ENCODE measurements around the gene FERMT2. TPM values are rescaled to one million over a fixed set of nuclear protein-coding genes. Genes with fewer than 3 reads are reported as not detected.

The FERMT2 gene
- total RNA-seq, 2 experiments from 2014 or later: 0.77 to 1.0 TPM

- Mint-ChIP-seq H3K27ac (no peak overlapping the region), H3K4me3 (no peak overlapping the region), H3K9me3 (no peaks in the 10 kb centered on the region), H3K4me1 (ENCODE audit: low read depth) (peaks cover 2% of the 10 kb centered on the region), H3K36me3 (ENCODE audit: low read depth) (no peaks in the 10 kb centered on the region), H3K27me3 (peaks cover 3% of the 10 kb centered on the region)
- ATAC-seq (no peak), DNase-seq (no peak)
- CTCF ChIA-PET: interaction anchor here (0.8 to 5.6 kb wide), 9 partner anchors 9 to 482 kb away, joined by 3 to 49 read pairs (median 5); no protein-coding TSS in a partner anchor
- TF ChIP-seq CTCF (IDR thresholded peaks at IDR 0.05): no peak
- POLR2A ChIA-PET: interaction anchor here (1.1 kb wide), 1 partner anchor 137 kb away, joined by 3 read pairs; no protein-coding TSS in a partner anchor
- intact Hi-C loops (cut with micrococcal nuclease): loop anchor here (10.0 kb wide), 1 partner anchor 230 kb away; no protein-coding TSS in a partner anchor
Measured at GRCh38 chr14:52824462-52824861, 126.4 kb downstream of the FERMT2 start.

GRCh38 chr14:52821805-52822250 is 129.0 kb downstream of the FERMT2 start:
- H3K36me3 Mint-ChIP-seq (ENCODE audit: low read depth): no peaks in the 10 kb centered on the region
- ATAC-seq: no peak
- DNase-seq: no peak
- peaks cover 3% of the 10 kb centered on the region for H3K27me3 Mint-ChIP-seq
- POLR2A ChIA-PET: no interaction called here
- intact Hi-C loops (cut with micrococcal nuclease): loop anchor here (2.0 to 10.0 kb wide), 2 partner anchors 233 to 485 kb away; no protein-coding TSS in a partner anchor
- H3K27ac Mint-ChIP-seq: no peak overlapping the region
- CTCF ChIA-PET: interaction anchor here (1.0 to 3.1 kb wide), 5 partner anchors 15 to 504 kb away, joined by 3 to 19 read pairs (median 4); no protein-coding TSS in a partner anchor
- no peaks in the 10 kb centered on the region for H3K9me3 Mint-ChIP-seq
- peaks cover 2% of the 10 kb centered on the region for H3K4me1 Mint-ChIP-seq (ENCODE audit: low read depth)
- no peak for TF ChIP-seq CTCF (IDR thresholded peaks at IDR 0.05)
- no peak overlapping the region for H3K4me3 Mint-ChIP-seq

- ATAC-seq (no peak), DNase-seq (no peak)
- intact Hi-C loops (cut with micrococcal nuclease): no loop called here
- ChIA-PET CTCF (no interaction called here), POLR2A (no interaction called here)
- no peak overlapping the region for H3K27ac Mint-ChIP-seq
- H3K36me3 Mint-ChIP-seq (ENCODE audit: low read depth): no peaks in the 10 kb centered on the region
- TF ChIP-seq CTCF (IDR thresholded peaks at IDR 0.05): no peak
- no peaks in the 10 kb centered on the region for H3K27me3 Mint-ChIP-seq
- H3K4me1 Mint-ChIP-seq (ENCODE audit: low read depth): no peaks in the 10 kb centered on the region
- H3K4me3 Mint-ChIP-seq: no peak overlapping the region
- no peaks in the 10 kb centered on the region for H3K9me3 Mint-ChIP-seq
Measured at GRCh38 chr14:52808101-52808500, 142.7 kb downstream of the FERMT2 start.

Other genes starting within 250 kb of the FERMT2 start
- 100 to 1,000 TPM; 104 to 105 TPM for gene PSMC6, start 243.8 kb downstream of the FERMT2 start, total RNA-seq
- 10 to 100 TPM; 13.0 to 13.2 TPM for gene STYX, start 220.9 kb downstream of the FERMT2 start, total RNA-seq
- 10 to 100 TPM; 30.2 to 33.1 TPM for gene GNPNAT1, start 159.4 kb downstream of the FERMT2 start, total RNA-seq
- gene DDHD1, start 202.3 kb upstream of the FERMT2 start, total RNA-seq: 10 to 100 TPM; 35.5 to 41.5 TPM

Data from activated CD8-positive, alpha-beta T cell treated with anti-CD3 and anti-CD28 coated beads for 36 hours (primary cell).